Activated CD8-positive, alpha-beta memory T cell treated with anti-CD3 and anti-CD28 coated beads, Interleukin-2, amount 10 ng/mL, durations not matched to agents 7 days and 5 days (primary cell): Measurements from ENCODE around the gene SLC25A36. TPM values are rescaled to one million over a fixed set of nuclear protein-coding genes. Genes with fewer than 3 reads are reported as not detected.
A peak's percentile ranks its signal among the peaks of the same experiment; 100 is the strongest.
"Not testable (repeated sequence)": the region's sequence is repeated elsewhere in the genome, so short reads cannot be mapped to it uniquely, and the experiment has no call there.

ENCODE experiments used
- ATAC-seq: fragments of 150-1000 bp; cut with Tn5 transposase; one replicate; pipeline ENCODE4 v1.10.0; 2021; ENCODE audit warnings: moderate library complexity
- CTCF ChIA-PET: fragments of 350-600 bp; sonication (Branson Sonifier 250); formaldehyde crosslinking; loops from one replicate; lab custom pipeline; 2021; ENCODE audit warnings: antibody characterized with exemption; lab: Charles Lee
- DNase-seq: peaks from one replicate; pipeline ENCODE4 v3.0.0-alpha.2; 2020
- H3K27ac Mint-ChIP-seq: one replicate; pipeline ENCODE4 v1.8.0; 2021; ENCODE audit warnings: mild to moderate bottlenecking, mixed read lengths
- H3K27me3 Mint-ChIP-seq: one replicate; pipeline ENCODE4 v1.8.0; 2021; ENCODE audit warnings: mixed read lengths
- H3K36me3 Mint-ChIP-seq: one replicate; pipeline ENCODE4 v1.8.0; 2021; ENCODE audit warnings: mild to moderate bottlenecking, mixed read lengths
- H3K4me1 Mint-ChIP-seq: one replicate; pipeline ENCODE4 v1.8.0; 2021; ENCODE audit warnings: mixed read lengths
- H3K4me3 Mint-ChIP-seq: one replicate; pipeline ENCODE4 v1.8.0; 2021; ENCODE audit warnings: mild to moderate bottlenecking, moderate library complexity, mixed read lengths
- H3K9me3 Mint-ChIP-seq: one replicate; pipeline ENCODE4 v1.8.0; 2022; ENCODE audit warnings: low read depth, mixed read lengths
- total RNA-seq, 2 experiments: library from RNA; stranded (reverse); gene quantifications; one replicate each; pipeline ENCODE4 v1.2.3, GENCODE V29; 2021

Gene SLC25A36
- total RNA-seq, 2 experiments from 2014 or later, result 50.4 to 53.3 TPM

GRCh38 chr3:140974900-140975299, 33.3 kb downstream of the SLC25A36 start:
- ATAC-seq (peak; percentile 27), DNase-seq (no peak)
- Mint-ChIP-seq H3K9me3 (no peaks in the 10 kb centered on the region), H3K4me1 (peaks cover 11% of the 10 kb centered on the region), H3K27ac (no peak overlapping the region), H3K36me3 (peaks cover 14% of the 10 kb centered on the region), H3K4me3 (no peak overlapping the region), H3K27me3 (no peaks in the 10 kb centered on the region)
- CTCF ChIA-PET, result interaction anchor here (1.6 to 2.9 kb wide), 4 partner anchors 10 to 217 kb away, joined by 3 to 11 read pairs (median 6); no protein-coding TSS in a partner anchor

- ATAC-seq (no peak), DNase-seq (no peak)
- Mint-ChIP-seq H3K4me1 (peaks cover 3% of the 10 kb centered on the region), H3K27me3 (no peaks in the 10 kb centered on the region), H3K36me3 (peaks cover 10% of the 10 kb centered on the region), H3K9me3 (peaks cover 4% of the 10 kb centered on the region), H3K27ac (no peak overlapping the region), H3K4me3 (no peak overlapping the region)
- CTCF ChIA-PET, result interaction anchor here (0.5 kb wide), 1 partner anchor 26 kb away, joined by 3 read pairs; no protein-coding TSS in a partner anchor
Observed at GRCh38 chr3:140980663-140981062, 39.0 kb downstream of the SLC25A36 start.

- ATAC-seq, H3K4me3 Mint-ChIP-seq, H3K9me3 Mint-ChIP-seq, CTCF ChIA-PET, DNase-seq, H3K27ac Mint-ChIP-seq, H3K36me3 Mint-ChIP-seq, H3K4me1 Mint-ChIP-seq: not testable (repeated sequence)
- peaks cover 17% of the 10 kb centered on the region for H3K27me3 Mint-ChIP-seq
Observed at GRCh38 chr3:140987792-140988191, 46.2 kb downstream of the SLC25A36 start.

- Mint-ChIP-seq H3K4me1 (no peaks in the 10 kb centered on the region), H3K4me3 (no peak overlapping the region), H3K9me3 (no peaks in the 10 kb centered on the region), H3K36me3 (no peaks in the 10 kb centered on the region), H3K27ac (no peak overlapping the region), H3K27me3 (peaks cover 13% of the 10 kb centered on the region)
- ATAC-seq (no peak), DNase-seq (no peak)
- CTCF ChIA-PET, result no interaction called here
Observed at GRCh38 chr3:140994316-140994715, 52.7 kb downstream of the SLC25A36 start.

GRCh38 chr3:140994861-140995260, 53.2 kb downstream of the SLC25A36 start:
- H3K4me1 Mint-ChIP-seq, DNase-seq, H3K36me3 Mint-ChIP-seq, CTCF ChIA-PET, H3K9me3 Mint-ChIP-seq, H3K27ac Mint-ChIP-seq, ATAC-seq, H3K4me3 Mint-ChIP-seq, H3K27me3 Mint-ChIP-seq: not testable (repeated sequence)

- peaks cover 6% of the 10 kb centered on the region for H3K27me3 Mint-ChIP-seq
- no peaks in the 10 kb centered on the region for H3K9me3 Mint-ChIP-seq
- CTCF ChIA-PET, result interaction anchor here (0.6 kb wide), 1 partner anchor 132 kb away, joined by 3 read pairs; no protein-coding TSS in a partner anchor
- no peaks in the 10 kb centered on the region for H3K36me3 Mint-ChIP-seq
- no peak overlapping the region for H3K27ac Mint-ChIP-seq
- peaks cover 6% of the 10 kb centered on the region for H3K4me1 Mint-ChIP-seq
- no peak overlapping the region for H3K4me3 Mint-ChIP-seq
- ATAC-seq (no peak), DNase-seq (no peak)
Observed at GRCh38 chr3:140995881-140996280, 54.2 kb downstream of the SLC25A36 start.

- Mint-ChIP-seq H3K36me3 (no peaks in the 10 kb centered on the region), H3K4me1 (peaks cover 6% of the 10 kb centered on the region), H3K9me3 (no peaks in the 10 kb centered on the region), H3K27me3 (peaks cover 3% of the 10 kb centered on the region), H3K4me3 (no peak overlapping the region), H3K27ac (peak overlapping the region; percentile 8)
- ATAC-seq (peak; percentile 89), DNase-seq (peak; percentile 70)
- CTCF ChIA-PET, result interaction anchor here (0.6 to 3.7 kb wide), 23 partner anchors 11 to 452 kb away, joined by 3 to 54 read pairs (median 4); partner anchors contain the start of gene PXYLP1
Observed at GRCh38 chr3:141000027-141000663, 58.5 kb downstream of the SLC25A36 start.

- H3K27ac Mint-ChIP-seq, result no peak overlapping the region
- DNase-seq (no peak), ATAC-seq (no peak)
- H3K4me1 Mint-ChIP-seq, result peaks cover 6% of the 10 kb centered on the region
- H3K27me3 Mint-ChIP-seq, result peaks cover 6% of the 10 kb centered on the region
- no peak overlapping the region for H3K4me3 Mint-ChIP-seq
- H3K9me3 Mint-ChIP-seq, result no peaks in the 10 kb centered on the region
- CTCF ChIA-PET, result interaction anchor here (0.6 to 3.7 kb wide), 23 partner anchors 10 to 451 kb away, joined by 3 to 54 read pairs (median 4); partner anchors contain the start of gene PXYLP1
- no peaks in the 10 kb centered on the region for H3K36me3 Mint-ChIP-seq
Observed at GRCh38 chr3:141000686-141001085, 59.0 kb downstream of the SLC25A36 start.

GRCh38 chr3:141006344-141006743, 64.7 kb downstream of the SLC25A36 start:
- ATAC-seq (no peak), DNase-seq (no peak)
- Mint-ChIP-seq H3K4me3 (no peak overlapping the region), H3K4me1 (peaks cover 2% of the 10 kb centered on the region), H3K27ac (no peak overlapping the region), H3K27me3 (peaks cover 49% of the 10 kb centered on the region), H3K9me3 (no peaks in the 10 kb centered on the region), H3K36me3 (no peaks in the 10 kb centered on the region)
- CTCF ChIA-PET, result interaction anchor here (0.7 to 0.9 kb wide), 2 partner anchors 26 to 99 kb away, joined by 3 read pairs; no protein-coding TSS in a partner anchor

GRCh38 chr3:141009496-141009895, 67.9 kb downstream of the SLC25A36 start:
- Mint-ChIP-seq H3K27ac (no peak overlapping the region), H3K9me3 (no peaks in the 10 kb centered on the region), H3K36me3 (no peaks in the 10 kb centered on the region), H3K27me3 (peaks cover 57% of the 10 kb centered on the region), H3K4me3 (no peak overlapping the region), H3K4me1 (peaks cover 8% of the 10 kb centered on the region)
- CTCF ChIA-PET, result interaction anchor here (1.4 to 6.6 kb wide), 4 partner anchors 10 to 184 kb away, joined by 3 to 48 read pairs (median 30); partner anchors contain the start of gene SPSB4
- no peak for DNase-seq
- ATAC-seq, result no peak

- no peaks in the 10 kb centered on the region for H3K36me3 Mint-ChIP-seq
- no peaks in the 10 kb centered on the region for H3K9me3 Mint-ChIP-seq
- H3K27me3 Mint-ChIP-seq, result peaks cover 63% of the 10 kb centered on the region
- peak; percentile 88 for DNase-seq
- ATAC-seq, result peak; percentile 91
- peaks cover 11% of the 10 kb centered on the region for H3K4me1 Mint-ChIP-seq
- CTCF ChIA-PET, result interaction anchor here (0.6 to 6.6 kb wide), 16 partner anchors 9 to 217 kb away, joined by 3 to 48 read pairs (median 3); no protein-coding TSS in a partner anchor
- no peak overlapping the region for H3K27ac Mint-ChIP-seq
- H3K4me3 Mint-ChIP-seq, result no peak overlapping the region
Observed at GRCh38 chr3:141011232-141011996, 69.8 kb downstream of the SLC25A36 start.

- Mint-ChIP-seq H3K4me1 (peaks cover 16% of the 10 kb centered on the region), H3K36me3 (no peaks in the 10 kb centered on the region), H3K4me3 (no peak overlapping the region), H3K27me3 (peaks cover 58% of the 10 kb centered on the region), H3K27ac (no peak overlapping the region), H3K9me3 (no peaks in the 10 kb centered on the region)
- ATAC-seq (peak; percentile 30), DNase-seq (no peak)
- CTCF ChIA-PET, result interaction anchor here (1.1 to 6.6 kb wide), 9 partner anchors 13 to 217 kb away, joined by 3 to 48 read pairs (median 6); no protein-coding TSS in a partner anchor
Observed at GRCh38 chr3:141011997-141012262, 70.3 kb downstream of the SLC25A36 start.

- CTCF ChIA-PET, result interaction anchor here (3.0 to 6.6 kb wide), 4 partner anchors 13 to 181 kb away, joined by 8 to 48 read pairs (median 30); no protein-coding TSS in a partner anchor
- no peak for DNase-seq
- peaks cover 52% of the 10 kb centered on the region for H3K27me3 Mint-ChIP-seq
- H3K36me3 Mint-ChIP-seq, result peaks cover 2% of the 10 kb centered on the region
- no peak for ATAC-seq
- no peaks in the 10 kb centered on the region for H3K9me3 Mint-ChIP-seq
- H3K27ac Mint-ChIP-seq, result no peak overlapping the region
- H3K4me1 Mint-ChIP-seq, result peaks cover 22% of the 10 kb centered on the region
- no peak overlapping the region for H3K4me3 Mint-ChIP-seq
Observed at GRCh38 chr3:141012571-141012970, 70.9 kb downstream of the SLC25A36 start.
